DOHH2 (cell line): ENCODE data around the gene EIF5AL1.
A peak's percentile ranks its signal among the peaks of the same experiment; 100 is the strongest.

ENCODE experiments used
- H3F3A ChIP-seq: fragments of 200-600 bp; sonication (generic), shearing (Covaris generic); 2 replicates; pipeline ENCODE4 v1.6.0; 2016; ENCODE audit warnings: antibody characterized with exemption, mild to moderate bottlenecking; ENCODE audit not compliant: control insufficient read depth, insufficient read depth
- H3K27ac ChIP-seq: fragments of 200-600 bp; sonication (generic); 2 replicates; pipeline ENCODE4 v1.5.1; 2014; ENCODE audit warnings: low read depth, mild to moderate bottlenecking, low read length, moderate library complexity
- H3K27me3 ChIP-seq: fragments of 200-600 bp; sonication (generic); 2 replicates; pipeline ENCODE4 v1.6.1; 2014; ENCODE audit warnings: mild to moderate bottlenecking, low read length, mixed read lengths; ENCODE audit not compliant: control insufficient read depth
- H3K36me3 ChIP-seq: fragments of 200-600 bp; sonication (generic); 2 replicates; pipeline ENCODE4 v1.6.1; 2014; ENCODE audit warnings: mild to moderate bottlenecking, low read length, moderate library complexity, mixed read lengths; ENCODE audit not compliant: control insufficient read depth
- H3K4me1 ChIP-seq: fragments of 200-600 bp; sonication (generic); 2 replicates; pipeline ENCODE4 v1.6.1; 2014; ENCODE audit warnings: mild to moderate bottlenecking, low read length, mixed read lengths; ENCODE audit not compliant: control insufficient read depth
- H3K4me2 ChIP-seq: fragments of 200-600 bp; sonication (generic); 2 replicates; pipeline ENCODE4 v1.6.0; 2014; ENCODE audit warnings: mild to moderate bottlenecking, low read length, moderate library complexity
- H3K4me3 ChIP-seq: fragments of 200-600 bp; sonication (generic); 2 replicates; pipeline ENCODE4 v1.5.1; 2014; ENCODE audit warnings: mild to moderate bottlenecking, low read length, mixed read lengths
- H3K79me2 ChIP-seq: fragments of 200-600 bp; sonication (generic); 2 replicates; pipeline ENCODE4 v1.6.1; 2014; ENCODE audit warnings: mild to moderate bottlenecking, low read length, mixed read lengths; ENCODE audit not compliant: control insufficient read depth
- H3K9me2 ChIP-seq: fragments of 200-600 bp; sonication (generic); replicated peaks from 2 replicates; pipeline ENCODE4 v1.6.1; 2014; ENCODE audit warnings: mild to moderate bottlenecking, low read length, mixed read lengths; ENCODE audit not compliant: control insufficient read depth
- H3K9me3 ChIP-seq: fragments of 200-600 bp; sonication (generic); 2 replicates; pipeline ENCODE4 v1.6.1; 2014; ENCODE audit warnings: antibody characterized with exemption, low read length, mixed read lengths; ENCODE audit not compliant: control insufficient read depth, insufficient read depth
- H4K20me1 ChIP-seq: fragments of 200-600 bp; sonication (generic); 2 replicates; pipeline ENCODE4 v1.6.0; 2014; ENCODE audit warnings: low read depth, mild to moderate bottlenecking, antibody characterized with exemption, low read length, moderate library complexity; ENCODE audit not compliant: control insufficient read depth, insufficient read depth
- EZH2phosphoT487 ChIP-seq: fragments of 200-600 bp; sonication (generic); IDR thresholded peaks from 2 replicates; pipeline ENCODE4 v1.6.1; 2017; ENCODE audit warnings: borderline replicate concordance, mild to moderate bottlenecking, antibody characterized with exemption, low read length, moderate library complexity, mixed read lengths
- TF ChIP-seq, protein P1 (sequence below): fragments of 200-600 bp; sonication (generic); IDR thresholded peaks from one replicate; pipeline ENCODE4 v1.5.1; 2014; ENCODE audit warnings: antibody characterized with exemption, mild to moderate bottlenecking, low read depth, low read length; ENCODE audit not compliant: poor library complexity, severe bottlenecking

Gene EIF5AL1

GRCh38 chr10:79562135-79562756, 49.9 kb downstream of the EIF5AL1 start:
- Histone ChIP-seq H3K4me2 (no peak overlapping the region), H3K36me3 (no peaks in the 10 kb centered on the region), H3K9me2 (no peaks in the 10 kb centered on the region), H3K4me3 (no peak overlapping the region), H3K27me3 (0 out of 2 replicates have a peak, but pooled peaks cover 3% of the 10 kb centered on the region), H3K4me1 (no peaks in the 10 kb centered on the region), H3K79me2 (no peaks in the 10 kb centered on the region), H3K9me3 (no peaks in the 10 kb centered on the region), H3K27ac (no peak overlapping the region), H3F3A (no peaks in the 10 kb centered on the region), H4K20me1 (no peaks in the 10 kb centered on the region; the same call in 1 of the 2 replicates)
- no peak for TF ChIP-seq EZH2phosphoT487
- TF ChIP-seq, protein P1, sequence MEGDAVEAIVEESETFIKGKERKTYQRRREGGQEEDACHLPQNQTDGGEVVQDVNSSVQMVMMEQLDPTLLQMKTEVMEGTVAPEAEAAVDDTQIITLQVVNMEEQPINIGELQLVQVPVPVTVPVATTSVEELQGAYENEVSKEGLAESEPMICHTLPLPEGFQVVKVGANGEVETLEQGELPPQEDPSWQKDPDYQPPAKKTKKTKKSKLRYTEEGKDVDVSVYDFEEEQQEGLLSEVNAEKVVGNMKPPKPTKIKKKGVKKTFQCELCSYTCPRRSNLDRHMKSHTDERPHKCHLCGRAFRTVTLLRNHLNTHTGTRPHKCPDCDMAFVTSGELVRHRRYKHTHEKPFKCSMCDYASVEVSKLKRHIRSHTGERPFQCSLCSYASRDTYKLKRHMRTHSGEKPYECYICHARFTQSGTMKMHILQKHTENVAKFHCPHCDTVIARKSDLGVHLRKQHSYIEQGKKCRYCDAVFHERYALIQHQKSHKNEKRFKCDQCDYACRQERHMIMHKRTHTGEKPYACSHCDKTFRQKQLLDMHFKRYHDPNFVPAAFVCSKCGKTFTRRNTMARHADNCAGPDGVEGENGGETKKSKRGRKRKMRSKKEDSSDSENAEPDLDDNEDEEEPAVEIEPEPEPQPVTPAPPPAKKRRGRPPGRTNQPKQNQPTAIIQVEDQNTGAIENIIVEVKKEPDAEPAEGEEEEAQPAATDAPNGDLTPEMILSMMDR, result peak; percentile 79

GRCh38 chr10:79563426-79563825, 51.1 kb downstream of the EIF5AL1 start:
- Histone ChIP-seq H3K4me3 (no peak overlapping the region), H3F3A (no peaks in the 10 kb centered on the region), H3K27me3 (0 out of 2 replicates have a peak, but pooled peaks cover 3% of the 10 kb centered on the region), H3K27ac (no peak overlapping the region), H3K79me2 (no peaks in the 10 kb centered on the region), H3K9me3 (no peaks in the 10 kb centered on the region), H3K36me3 (no peaks in the 10 kb centered on the region), H3K4me2 (no peak overlapping the region), H3K9me2 (no peaks in the 10 kb centered on the region), H3K4me1 (no peaks in the 10 kb centered on the region), H4K20me1 (no peaks in the 10 kb centered on the region; the same call in 1 of the 2 replicates)
- TF ChIP-seq, protein P1, result no peak
- no peak for TF ChIP-seq EZH2phosphoT487
